CD1c-positive myeloid dendritic cell (primary cell): ENCODE results near the gene NXPH4.

Experiments used
- DNase-seq: peaks from one replicate; pipeline ENCODE4 v3.0.0-alpha.2; 2016; ENCODE audit errors: extremely low spot score

Gene NXPH4

GRCh38 chr12:57183939-57184725 is 32.5 kb upstream of the NXPH4 start:
- DNase-seq, result no peak

DNA sequence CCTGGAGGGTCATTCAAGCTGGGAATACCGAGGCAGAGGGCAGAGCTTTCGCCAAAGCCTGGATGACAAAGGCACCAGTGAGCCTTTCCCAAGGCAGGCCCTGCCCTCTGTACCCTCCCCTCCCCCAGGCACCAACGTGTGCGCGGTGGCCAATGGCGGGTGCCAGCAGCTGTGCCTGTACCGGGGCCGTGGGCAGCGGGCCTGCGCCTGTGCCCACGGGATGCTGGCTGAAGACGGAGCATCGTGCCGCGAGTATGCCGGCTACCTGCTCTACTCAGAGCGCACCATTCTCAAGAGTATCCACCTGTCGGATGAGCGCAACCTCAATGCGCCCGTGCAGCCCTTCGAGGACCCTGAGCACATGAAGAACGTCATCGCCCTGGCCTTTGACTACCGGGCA is 31.2 kb upstream of the NXPH4 start:
- DNase-seq, result no peak

DNA sequence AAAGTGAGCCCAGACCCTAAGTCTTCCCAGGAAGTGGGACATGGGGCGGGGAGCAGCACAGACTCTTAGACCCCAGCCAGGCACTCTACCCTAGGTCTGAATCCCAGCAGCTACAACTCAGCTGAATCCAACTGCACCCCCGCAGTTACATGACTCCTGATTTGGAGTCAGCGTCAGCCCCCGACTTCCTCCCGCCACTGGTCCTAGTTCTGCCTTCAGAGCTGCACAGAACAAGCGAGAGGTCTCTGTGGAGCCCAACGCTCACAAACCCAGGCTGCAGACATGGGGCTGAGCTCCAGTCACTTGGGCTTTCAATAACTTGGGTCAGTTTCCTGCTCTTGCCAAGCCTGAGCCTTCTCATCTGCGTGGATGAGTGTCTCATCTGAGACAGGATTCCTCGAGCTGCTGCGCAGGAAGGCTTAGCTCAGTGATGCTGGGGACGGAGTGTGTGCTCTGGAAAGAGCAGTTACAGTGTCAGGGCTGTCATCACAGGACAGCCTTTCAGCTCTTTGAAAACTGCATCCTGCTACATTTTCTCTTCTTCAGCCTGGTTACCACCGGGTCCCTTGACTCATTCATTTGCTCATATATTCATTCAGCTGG is 30.6 kb upstream of the NXPH4 start:
- no peak for DNase-seq

DNA sequence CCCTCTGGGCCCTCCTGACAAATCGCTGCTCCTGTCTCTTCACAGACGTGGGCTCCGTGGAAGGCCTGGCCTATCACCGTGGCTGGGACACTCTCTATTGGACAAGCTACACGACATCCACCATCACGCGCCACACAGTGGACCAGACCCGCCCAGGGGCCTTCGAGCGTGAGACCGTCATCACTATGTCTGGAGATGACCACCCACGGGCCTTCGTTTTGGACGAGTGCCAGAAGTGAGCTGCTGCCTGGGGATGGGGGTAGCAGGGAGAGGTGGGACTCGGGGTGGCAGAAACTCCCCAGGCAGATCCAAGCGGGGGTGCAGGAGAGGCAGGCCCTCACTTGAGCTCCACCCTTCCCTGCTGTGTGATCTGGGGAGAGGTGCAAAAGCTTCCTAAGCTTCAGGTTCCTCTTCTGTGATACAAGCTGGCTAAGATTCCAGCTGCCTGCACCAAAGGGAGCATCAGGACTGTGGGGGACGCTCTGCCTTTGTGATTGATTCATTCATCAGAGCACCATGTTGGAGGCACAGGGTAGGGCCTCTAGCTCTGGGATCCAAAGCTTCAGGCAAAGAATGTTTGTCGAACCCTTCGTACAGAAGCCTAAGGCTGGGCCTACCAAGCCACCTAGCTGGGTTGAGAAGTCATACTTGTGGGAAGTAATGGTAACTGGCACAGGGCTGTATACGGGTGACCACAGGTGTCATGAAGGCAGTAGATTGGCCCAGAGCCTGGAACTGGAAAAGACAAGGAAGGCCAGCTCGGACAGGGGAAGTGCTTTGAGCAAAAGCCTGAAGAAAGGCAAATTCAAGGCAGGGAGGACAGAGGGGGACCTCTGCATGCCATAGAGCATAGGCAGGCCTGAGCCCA is 29.1 kb upstream of the NXPH4 start:
- DNase-seq, result no peak

DNA sequence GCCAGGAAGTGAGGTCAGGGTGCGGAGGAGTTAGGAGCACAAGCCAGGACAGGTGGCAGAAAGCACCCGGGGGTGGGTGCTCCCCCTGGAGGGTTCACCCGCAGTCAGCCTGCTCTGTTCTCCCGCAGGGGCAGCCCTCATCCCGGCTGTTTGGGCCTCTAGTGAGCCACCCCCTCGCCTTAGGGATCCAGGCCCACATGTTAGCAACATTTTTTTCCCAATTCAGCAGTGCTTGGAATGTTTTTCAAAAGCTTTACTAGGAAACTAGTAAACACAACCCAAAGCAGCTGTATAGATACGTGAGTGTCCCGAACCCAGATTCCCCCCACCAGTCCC is 28.5 kb upstream of the NXPH4 start:
- no peak for DNase-seq

- no peak for DNase-seq
Measured at GRCh38 chr12:57190037-57190436, 26.6 kb upstream of the NXPH4 start.

GRCh38 chr12:57190821-57191220 is 25.8 kb upstream of the NXPH4 start:
- DNase-seq, result no peak

- DNase-seq, result no peak
Measured at GRCh38 chr12:57191410-57191809, 25.2 kb upstream of the NXPH4 start.

GRCh38 chr12:57192920-57193319 is 23.7 kb upstream of the NXPH4 start:
- no peak for DNase-seq

DNA sequence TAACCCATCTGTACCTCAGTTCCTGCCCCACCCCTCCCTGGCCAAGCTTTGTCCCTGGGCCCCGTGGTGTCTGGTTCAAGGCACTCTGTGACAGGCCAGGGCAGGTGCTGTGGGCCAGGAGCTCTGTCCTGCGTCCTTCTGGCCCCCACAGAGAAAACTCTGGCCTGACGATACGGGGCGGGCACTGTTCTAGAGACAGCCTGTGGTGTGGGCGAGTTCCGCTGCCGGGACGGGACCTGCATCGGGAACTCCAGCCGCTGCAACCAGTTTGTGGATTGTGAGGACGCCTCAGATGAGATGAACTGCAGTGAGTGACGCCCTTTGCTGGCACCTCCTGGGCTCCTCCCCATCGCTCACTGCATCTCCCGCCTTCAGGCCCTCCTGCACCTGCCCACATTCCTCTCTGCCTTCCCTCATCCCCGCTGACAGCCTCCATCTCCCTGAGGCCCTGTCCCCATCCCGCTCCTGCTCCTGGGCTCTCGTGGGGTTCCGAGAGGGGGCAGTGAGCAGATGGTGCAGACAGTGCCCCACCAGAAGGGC is 22.8 kb upstream of the NXPH4 start:
- DNase-seq, result no peak

DNA sequence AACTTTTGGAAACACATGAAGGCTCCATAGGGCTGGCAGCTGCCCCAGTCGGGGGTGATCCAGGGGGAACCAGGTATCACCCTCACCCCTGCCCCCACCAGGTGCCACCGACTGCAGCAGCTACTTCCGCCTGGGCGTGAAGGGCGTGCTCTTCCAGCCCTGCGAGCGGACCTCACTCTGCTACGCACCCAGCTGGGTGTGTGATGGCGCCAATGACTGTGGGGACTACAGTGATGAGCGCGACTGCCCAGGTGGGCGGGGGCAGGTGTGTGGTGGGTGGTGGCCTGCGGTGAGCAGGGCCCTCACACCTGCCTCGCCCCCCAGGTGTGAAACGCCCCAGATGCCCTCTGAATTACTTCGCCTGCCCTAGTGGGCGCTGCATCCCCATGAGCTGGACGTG is 22.3 kb upstream of the NXPH4 start:
- no peak for DNase-seq

- no peak for DNase-seq
Measured at GRCh38 chr12:57195186-57195585, 21.4 kb upstream of the NXPH4 start.

DNA sequence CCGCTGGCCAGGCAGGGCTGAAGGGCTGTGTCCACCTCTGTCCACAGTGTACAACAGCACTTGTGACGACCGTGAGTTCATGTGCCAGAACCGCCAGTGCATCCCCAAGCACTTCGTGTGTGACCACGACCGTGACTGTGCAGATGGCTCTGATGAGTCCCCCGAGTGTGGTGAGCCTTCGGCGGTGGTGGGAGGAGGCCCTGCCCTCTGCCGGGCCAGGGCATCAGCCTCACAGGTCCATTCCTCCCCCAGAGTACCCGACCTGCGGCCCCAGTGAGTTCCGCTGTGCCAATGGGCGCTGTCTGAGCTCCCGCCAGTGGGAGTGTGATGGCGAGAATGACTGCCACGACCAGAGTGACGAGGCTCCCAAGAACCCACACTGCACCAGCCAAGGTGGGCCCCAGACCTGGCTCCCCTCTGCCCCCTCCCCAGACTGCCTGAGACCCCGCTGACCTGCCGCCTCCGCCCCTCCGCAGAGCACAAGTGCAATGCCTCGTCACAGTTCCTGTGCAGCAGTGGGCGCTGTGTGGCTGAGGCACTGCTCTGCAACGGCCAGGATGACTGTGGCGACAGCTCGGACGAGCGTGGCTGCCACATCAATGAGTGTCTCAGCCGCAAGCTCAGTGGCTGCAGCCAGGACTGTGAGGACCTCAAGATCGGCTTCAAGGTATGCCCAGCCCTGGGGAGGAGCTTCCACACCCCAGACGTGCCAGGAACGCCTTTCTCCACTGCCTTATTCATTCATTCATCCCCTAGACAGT is 20.8 kb upstream of the NXPH4 start:
- no peak for DNase-seq

GRCh38 chr12:57196439-57196838 is 20.2 kb upstream of the NXPH4 start:
- no peak for DNase-seq

DNA sequence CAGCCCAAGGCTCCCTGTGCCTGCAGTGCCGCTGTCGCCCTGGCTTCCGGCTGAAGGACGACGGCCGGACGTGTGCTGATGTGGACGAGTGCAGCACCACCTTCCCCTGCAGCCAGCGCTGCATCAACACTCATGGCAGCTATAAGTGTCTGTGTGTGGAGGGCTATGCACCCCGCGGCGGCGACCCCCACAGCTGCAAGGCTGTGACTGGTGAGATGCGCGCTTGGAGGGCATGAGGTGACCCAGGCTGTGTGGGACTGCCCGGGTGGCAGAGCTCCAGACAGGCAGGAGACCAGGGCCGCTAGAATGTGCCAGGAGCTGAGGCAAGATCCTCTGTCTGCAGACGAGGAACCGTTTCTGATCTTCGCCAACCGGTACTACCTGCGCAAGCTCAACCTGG is 19.6 kb upstream of the NXPH4 start:
- DNase-seq, result no peak

GRCh38 chr12:57198329-57198728 is 18.3 kb upstream of the NXPH4 start:
- no peak for DNase-seq

GRCh38 chr12:57199191-57199590 is 17.4 kb upstream of the NXPH4 start:
- no peak for DNase-seq

- no peak for DNase-seq
Measured at GRCh38 chr12:57200497-57200896, 16.1 kb upstream of the NXPH4 start.

GRCh38 chr12:57201219-57201618 is 15.4 kb upstream of the NXPH4 start:
- DNase-seq, result no peak

- DNase-seq, result no peak
Measured at GRCh38 chr12:57201631-57202030, 15.0 kb upstream of the NXPH4 start.

DNA sequence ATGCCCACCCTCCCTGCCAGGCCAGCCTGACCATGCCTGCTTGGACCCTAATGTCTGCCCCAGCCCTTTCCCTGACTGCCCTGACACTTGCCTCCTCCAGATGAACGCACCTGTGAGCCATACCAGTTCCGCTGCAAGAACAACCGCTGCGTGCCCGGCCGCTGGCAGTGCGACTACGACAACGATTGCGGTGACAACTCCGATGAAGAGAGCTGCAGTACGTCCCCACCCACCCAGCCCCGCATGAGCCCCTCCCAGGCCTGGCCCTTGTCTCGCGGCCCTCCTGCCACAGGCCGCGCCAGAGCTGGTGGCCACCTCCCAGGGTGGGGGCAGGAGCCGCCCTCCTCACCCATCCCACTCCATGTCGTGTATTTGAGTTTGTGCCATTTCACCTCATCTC is 14.3 kb upstream of the NXPH4 start:
- DNase-seq, result no peak

DNA sequence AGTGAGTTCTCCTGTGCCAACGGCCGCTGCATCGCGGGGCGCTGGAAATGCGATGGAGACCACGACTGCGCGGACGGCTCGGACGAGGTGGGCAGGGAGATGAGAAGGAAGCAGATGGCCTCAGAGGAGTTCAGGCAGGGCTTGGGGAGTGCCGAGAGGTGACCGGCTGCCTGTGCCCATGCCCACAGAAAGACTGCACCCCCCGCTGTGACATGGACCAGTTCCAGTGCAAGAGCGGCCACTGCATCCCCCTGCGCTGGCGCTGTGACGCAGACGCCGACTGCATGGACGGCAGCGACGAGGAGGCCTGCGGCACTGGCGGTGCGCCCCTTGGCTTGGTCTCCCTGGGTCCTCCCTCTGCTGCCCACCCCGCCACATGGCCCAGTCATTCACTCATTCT is 13.4 kb upstream of the NXPH4 start:
- DNase-seq, result no peak
